ENCODE measurements around the gene ZBTB9.

The ZBTB9 gene, protein sequence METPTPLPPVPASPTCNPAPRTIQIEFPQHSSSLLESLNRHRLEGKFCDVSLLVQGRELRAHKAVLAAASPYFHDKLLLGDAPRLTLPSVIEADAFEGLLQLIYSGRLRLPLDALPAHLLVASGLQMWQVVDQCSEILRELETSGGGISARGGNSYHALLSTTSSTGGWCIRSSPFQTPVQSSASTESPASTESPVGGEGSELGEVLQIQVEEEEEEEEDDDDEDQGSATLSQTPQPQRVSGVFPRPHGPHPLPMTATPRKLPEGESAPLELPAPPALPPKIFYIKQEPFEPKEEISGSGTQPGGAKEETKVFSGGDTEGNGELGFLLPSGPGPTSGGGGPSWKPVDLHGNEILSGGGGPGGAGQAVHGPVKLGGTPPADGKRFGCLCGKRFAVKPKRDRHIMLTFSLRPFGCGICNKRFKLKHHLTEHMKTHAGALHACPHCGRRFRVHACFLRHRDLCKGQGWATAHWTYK

GRCh38 chr6:33454009-33454946 is at the start of gene ZBTB9:
Gene ZBTB9, plus strand, starts transcription at chr6:33454576. Its CDS starts 525 bp downstream, at chr6:33455101.
- DNase-seq: no peak

GRCh38 chr6:33404884-33405283 is 49.5 kb upstream of the ZBTB9 start:
- DNase-seq: no peak

DNA sequence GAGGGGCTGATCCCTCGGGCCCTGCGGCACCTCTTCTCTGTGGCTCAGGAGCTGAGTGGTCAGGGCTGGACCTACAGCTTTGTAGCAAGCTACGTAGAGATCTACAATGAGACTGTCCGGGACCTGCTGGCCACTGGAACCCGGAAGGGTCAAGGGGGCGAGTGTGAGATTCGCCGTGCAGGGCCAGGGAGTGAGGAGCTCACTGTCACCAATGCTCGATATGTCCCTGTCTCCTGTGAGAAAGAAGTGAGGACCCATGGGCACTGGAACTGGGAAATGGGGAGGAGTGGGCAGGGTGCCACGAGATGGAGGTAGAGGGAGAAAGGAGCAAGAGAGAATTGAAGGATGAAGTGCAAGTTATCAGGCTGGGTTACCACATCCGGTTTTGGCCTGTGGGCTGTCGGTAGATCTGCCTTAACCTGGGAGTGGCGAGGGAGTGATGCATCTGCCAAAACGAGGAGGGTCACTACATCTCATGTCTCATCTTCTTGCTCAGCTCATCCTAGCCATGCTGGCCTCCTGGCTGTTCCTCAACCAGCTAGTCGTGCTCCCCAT is 48.9 kb upstream of the ZBTB9 start:
- no peak for DNase-seq

DNA sequence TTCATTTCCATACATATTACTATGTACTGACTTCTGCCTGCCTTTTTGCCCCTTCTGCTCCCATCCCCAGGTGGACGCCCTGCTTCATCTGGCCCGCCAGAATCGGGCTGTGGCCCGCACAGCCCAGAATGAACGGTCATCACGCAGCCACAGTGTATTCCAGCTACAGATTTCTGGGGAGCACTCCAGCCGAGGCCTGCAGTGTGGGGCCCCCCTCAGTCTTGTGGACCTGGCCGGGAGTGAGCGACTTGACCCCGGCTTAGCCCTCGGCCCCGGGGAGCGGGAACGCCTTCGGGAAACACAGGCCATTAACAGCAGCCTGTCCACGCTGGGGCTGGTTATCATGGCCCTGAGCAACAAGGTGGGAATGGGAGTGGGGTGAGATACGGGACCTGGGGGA is 48.2 kb upstream of the ZBTB9 start:
- DNase-seq: no peak

DNA sequence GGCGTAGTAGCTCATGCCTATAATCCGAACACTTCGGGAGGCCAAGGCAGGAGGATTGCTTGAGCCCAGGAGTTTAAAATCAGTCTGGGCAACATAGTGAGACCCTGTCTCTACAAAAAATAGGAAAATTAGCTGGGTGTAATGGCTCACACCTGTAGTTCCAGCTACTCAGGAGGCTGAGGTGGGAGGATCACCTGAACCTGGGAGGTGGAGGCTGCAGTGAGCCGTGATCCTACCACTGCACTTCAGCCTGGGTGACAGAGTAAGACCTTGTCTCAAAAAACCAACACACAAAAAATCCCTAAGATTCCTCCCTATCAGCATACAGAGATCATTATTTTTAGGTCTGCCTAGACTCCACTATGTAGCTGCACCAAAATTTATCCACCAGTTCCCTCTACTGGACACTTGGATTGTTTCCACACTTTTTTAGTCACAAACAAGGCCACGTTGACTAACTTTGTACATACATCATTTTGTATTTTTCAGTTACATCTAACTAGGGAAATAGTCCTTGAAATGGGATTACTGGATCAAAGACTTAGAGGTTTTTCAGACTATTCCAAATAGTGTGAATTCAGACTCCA is 47.2 kb upstream of the ZBTB9 start:
- DNase-seq: no peak

GRCh38 chr6:33410050-33410710 is 44.2 kb upstream of the ZBTB9 start:
- peak; percentile 43 for DNase-seq

DNA sequence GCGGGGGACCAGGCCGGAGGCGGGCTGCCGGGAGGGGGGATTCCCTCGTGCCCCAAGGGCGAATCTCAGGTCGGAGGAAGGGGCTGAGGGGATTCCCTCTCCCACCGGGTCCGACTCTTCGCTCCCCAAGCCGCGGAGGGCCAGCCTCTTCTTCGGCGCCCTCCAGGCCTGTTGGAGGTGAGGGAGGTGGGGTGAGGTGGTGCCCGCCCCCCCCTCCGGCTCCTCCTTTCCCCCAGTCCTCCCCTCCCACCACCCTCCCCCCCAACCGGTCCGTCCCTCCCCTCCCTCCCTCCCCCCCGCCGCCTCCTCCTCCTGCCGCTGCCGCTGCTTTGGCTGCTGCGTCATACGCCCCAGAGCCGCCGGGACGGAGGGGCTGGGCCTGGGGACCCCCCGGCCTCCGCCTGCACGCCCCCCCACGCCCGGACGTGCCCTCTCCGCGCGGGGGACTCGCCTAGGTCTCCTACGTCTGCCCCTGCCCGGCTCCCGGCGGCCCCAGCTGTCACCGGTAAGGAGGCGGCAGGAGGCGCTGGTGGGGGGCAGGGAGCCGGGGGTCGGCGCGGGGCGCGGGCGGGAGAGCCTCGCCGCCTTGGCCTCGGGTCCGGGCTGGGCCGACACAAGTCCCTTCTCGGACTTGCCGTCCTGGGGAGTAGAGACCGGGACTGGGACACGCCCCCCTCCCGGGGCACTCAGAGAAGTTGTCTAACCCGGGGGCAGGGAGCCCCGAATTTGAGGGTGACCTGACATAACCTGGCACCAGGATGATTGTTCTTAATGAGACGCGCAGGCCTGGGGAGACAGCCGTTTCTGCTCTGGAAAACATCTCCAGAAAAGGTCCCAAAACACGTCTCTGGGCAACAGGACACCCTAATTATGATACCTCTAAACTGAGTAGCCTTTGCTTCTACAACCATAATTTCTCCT is 43.4 kb upstream of the ZBTB9 start, which contains the start of gene PHF1:
TSS of gene PHF1 (plus strand) at position 304 of the 921 bp plus-strand sequence. CDS start 1,250 bp downstream, outside the sequence.
- DNase-seq: peak; percentile 25

DNA sequence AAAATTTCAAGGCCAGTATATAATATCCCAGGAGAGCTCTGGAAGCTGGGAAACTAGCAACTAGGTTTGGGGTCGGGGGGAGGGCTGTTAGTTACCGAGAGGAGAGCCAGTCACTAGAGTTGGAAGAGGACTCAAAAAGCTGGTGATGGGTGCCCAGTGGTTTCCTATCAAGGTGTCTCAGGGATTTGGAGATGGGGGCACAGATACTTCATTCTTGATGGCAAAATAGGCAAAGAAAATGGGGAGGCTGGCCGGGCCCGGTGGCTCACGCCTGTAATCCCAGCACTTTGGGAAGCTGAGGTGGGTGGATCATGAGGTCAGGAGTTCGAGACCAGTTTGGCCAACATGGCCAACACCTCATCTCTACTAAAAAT is 42.8 kb upstream of the ZBTB9 start:
- DNase-seq: no peak

DNA sequence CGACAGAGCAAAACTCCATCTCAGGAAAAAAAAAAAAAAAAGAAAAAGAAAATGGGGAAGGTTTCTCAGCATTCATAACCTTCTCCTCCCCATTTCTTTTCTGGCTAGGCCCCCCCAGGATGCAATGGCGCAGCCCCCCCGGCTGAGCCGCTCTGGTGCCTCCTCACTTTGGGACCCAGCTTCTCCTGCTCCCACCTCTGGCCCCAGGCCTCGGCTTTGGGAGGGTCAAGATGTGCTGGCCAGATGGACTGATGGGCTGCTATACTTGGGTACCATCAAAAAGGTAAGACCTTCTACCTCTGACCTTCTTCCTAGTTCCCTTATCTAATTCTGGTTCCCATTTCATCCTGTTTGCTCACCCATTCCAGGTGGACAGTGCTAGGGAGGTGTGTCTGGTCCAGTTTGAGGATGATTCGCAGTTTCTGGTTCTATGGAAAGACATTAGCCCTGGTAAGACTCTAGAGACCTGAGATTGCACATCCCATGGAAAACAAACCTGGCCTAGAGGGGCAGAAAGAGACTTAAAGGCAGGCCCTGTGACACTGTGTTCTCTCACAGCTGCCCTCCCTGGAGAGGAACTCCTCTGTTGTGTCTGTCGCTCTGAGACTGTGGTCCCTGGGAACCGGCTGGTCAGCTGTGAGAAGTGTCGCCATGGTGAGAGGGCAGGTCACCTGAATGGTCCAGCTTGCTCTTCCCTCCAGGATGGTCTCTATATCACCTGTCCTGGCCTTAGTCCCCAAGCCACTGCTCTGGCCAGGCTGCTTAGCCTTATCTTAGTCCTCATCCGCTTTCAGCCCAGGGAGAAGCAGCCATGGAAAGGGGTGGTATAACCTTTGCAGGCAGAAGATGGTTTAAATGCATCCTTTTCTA is 42.0 kb upstream of the ZBTB9 start:
- no peak for DNase-seq

GRCh38 chr6:33413241-33414120 is 40.9 kb upstream of the ZBTB9 start:
- DNase-seq: no peak

GRCh38 chr6:33414592-33415271 is 39.6 kb upstream of the ZBTB9 start:
- no peak for DNase-seq

- DNase-seq: no peak
Measured at GRCh38 chr6:33415831-33416230, 38.5 kb upstream of the ZBTB9 start.

DNA sequence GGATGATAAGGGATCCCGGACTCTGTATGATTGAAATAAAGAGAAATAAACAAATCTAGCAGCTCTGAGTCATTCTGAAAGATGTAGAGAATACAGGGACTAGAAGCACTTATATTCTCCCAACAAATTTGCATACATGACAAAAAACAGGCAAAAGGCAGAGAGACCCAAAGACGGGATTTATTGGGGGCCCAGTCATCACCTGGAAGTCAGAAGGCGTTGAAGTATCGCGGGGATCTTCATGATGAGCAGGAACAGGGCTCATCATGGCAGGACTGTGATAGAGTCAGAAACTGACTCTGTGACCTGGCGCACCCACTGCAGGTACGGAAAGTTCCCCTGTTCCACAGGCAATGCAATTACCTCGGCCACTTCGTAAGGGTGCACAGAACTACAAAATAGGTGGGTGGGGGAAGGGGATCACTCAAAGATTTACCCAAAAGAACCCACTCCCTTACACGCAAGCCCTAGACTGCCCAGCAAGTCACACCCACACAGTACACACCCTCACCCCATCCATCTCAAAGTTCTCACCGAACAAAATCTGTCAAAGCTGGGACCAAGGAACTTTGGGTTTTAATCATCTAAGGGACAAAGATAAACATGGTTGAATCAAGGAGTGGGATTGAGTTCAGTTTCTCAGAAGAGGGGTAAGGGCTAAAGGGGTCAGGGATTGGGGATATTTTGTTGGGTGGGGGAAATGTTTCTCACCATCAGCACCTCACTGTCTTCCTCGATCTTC is 37.8 kb upstream of the ZBTB9 start:
- no peak for DNase-seq

GRCh38 chr6:33417128-33417902 is 37.1 kb upstream of the ZBTB9 start:
- no peak for DNase-seq

DNA sequence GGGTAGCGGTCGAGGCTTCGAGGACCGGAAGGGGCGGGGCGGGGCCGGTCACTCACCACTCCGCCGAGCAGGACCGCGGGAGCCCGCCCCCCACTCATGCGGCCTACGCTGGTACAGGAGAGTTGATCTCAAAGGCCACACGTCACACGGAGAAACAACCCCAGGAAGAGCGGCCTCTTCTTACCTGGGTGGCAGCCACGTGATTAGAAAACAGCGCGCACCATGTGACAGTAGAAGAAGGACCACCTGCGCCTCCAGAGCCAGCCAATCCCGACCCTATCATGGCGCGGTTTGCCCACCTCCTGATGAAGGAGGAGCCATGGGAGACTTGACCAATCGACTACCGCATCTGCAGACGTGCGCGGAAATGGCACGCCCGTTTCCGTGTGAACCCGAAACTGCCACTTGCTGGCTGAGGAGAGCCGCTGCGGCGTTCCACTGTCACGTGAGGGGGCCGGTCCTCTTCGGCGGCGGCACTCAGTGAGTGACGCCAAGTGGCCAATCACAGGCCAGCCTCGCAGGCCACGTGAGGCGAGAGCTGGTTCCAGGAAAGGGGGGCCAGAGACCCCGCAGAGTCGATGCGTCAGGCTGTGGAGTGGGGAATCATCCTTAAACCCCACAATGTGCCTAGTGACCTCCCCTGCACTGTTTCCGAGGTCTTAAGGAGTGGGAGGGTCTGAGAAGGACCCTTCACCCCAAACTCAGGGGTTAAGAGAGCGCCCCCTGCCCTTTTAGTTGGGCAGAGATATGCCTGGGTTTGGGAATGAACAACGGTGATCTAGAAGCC is 36.3 kb upstream of the ZBTB9 start, which contains the start of gene CUTA:
TSS of gene CUTA (minus strand) at position 205 of the 787 bp plus-strand sequence. CDS start at position 98, 107 bp downstream.
- DNase-seq: peak; percentile 96
